H9 (cell line): Measurements from ENCODE around the gene LIN9. TPM values are rescaled to one million over a fixed set of nuclear protein-coding genes. Genes with fewer than 3 reads are reported as not detected.

Source experiments
- DNase-seq: peaks from one replicate; pipeline ENCODE4 v3.0.0-alpha.2; 2017
- H2AFZ ChIP-seq: one replicate; pipeline ENCODE4 v1.6.1; 2013; ENCODE audit warnings: mild to moderate bottlenecking, low read length, control low read depth, moderate library complexity
- H2AK5ac ChIP-seq: 2 replicates; pipeline ENCODE4 v1.6.1; 2013; ENCODE audit warnings: low read length, control low read depth, mixed read lengths; ENCODE audit not compliant: insufficient read length
- H2BK120ac ChIP-seq: one replicate; pipeline ENCODE4 v1.6.1; 2013; ENCODE audit warnings: low read depth, mild to moderate bottlenecking, low read length, control low read depth, inconsistent platforms; ENCODE audit not compliant: poor library complexity, severe bottlenecking
- H2BK12ac ChIP-seq: 2 replicates; pipeline ENCODE4 v1.6.1; 2013; ENCODE audit warnings: low read length, control low read depth, mixed read lengths, low read depth; ENCODE audit not compliant: insufficient read length
- H2BK15ac ChIP-seq: 2 replicates; pipeline ENCODE4 v1.6.1; 2013; ENCODE audit warnings: low read depth, low read length, control low read depth
- H2BK20ac ChIP-seq: one replicate; pipeline ENCODE4 v1.6.1; 2013; ENCODE audit warnings: low read depth, mild to moderate bottlenecking, low read length, control low read depth, inconsistent platforms; ENCODE audit not compliant: poor library complexity, severe bottlenecking
- H2BK5ac ChIP-seq: 2 replicates; pipeline ENCODE4 v1.6.1; 2013; ENCODE audit warnings: low read length, control low read depth, mixed read lengths; ENCODE audit not compliant: insufficient read length
- H3K14ac ChIP-seq: 2 replicates; pipeline ENCODE4 v1.6.1; 2013; ENCODE audit warnings: low read length, control low read depth; ENCODE audit not compliant: insufficient read depth
- H3K18ac ChIP-seq: 2 replicates; pipeline ENCODE4 v1.6.1; 2013; ENCODE audit warnings: low read depth, mild to moderate bottlenecking, mixed read lengths, low read length, control low read depth; ENCODE audit not compliant: insufficient read length
- H3K23ac ChIP-seq: 2 replicates; pipeline ENCODE4 v1.6.1; 2013; ENCODE audit warnings: low read length, control low read depth, mixed read lengths, low read depth; ENCODE audit not compliant: insufficient read length
- H3K23me2 ChIP-seq: 2 replicates; pipeline ENCODE4 v1.6.1; 2013; ENCODE audit warnings: low read depth, mild to moderate bottlenecking, mixed read lengths, low read length, control low read depth; ENCODE audit not compliant: insufficient read length, poor library complexity, severe bottlenecking
- H3K27ac ChIP-seq: 2 replicates; pipeline ENCODE4 v1.5.1; 2013; ENCODE audit warnings: low read length, control low read depth, mixed read lengths, low read depth; ENCODE audit not compliant: insufficient read length
- H3K27me3 ChIP-seq: 2 replicates; pipeline ENCODE4 v1.6.1; 2013; ENCODE audit warnings: low read length, control low read depth, inconsistent platforms; ENCODE audit not compliant: insufficient read depth
- H3K4ac ChIP-seq: 2 replicates; pipeline ENCODE4 v1.6.1; 2013; ENCODE audit warnings: low read depth, mild to moderate bottlenecking, control low read depth, inconsistent platforms, low read length, moderate library complexity
- H3K4me1 ChIP-seq: 2 replicates; pipeline ENCODE4 v1.6.1; 2013; ENCODE audit warnings: low read length, control low read depth, inconsistent platforms; ENCODE audit not compliant: insufficient read depth
- H3K4me2 ChIP-seq: 2 replicates; pipeline ENCODE4 v1.6.1; 2013; ENCODE audit warnings: low read length, control low read depth, mixed read lengths; ENCODE audit not compliant: insufficient read length, insufficient read depth
- H3K56ac ChIP-seq: 2 replicates; pipeline ENCODE4 v1.6.1; 2013; ENCODE audit warnings: low read depth, mild to moderate bottlenecking, mixed read lengths, low read length, control low read depth; ENCODE audit not compliant: insufficient read length
- H3K79me1 ChIP-seq: 2 replicates; pipeline ENCODE4 v1.6.1; 2013; ENCODE audit warnings: low read depth, mild to moderate bottlenecking, moderate library complexity, low read length, control low read depth, inconsistent platforms; ENCODE audit not compliant: insufficient read depth, poor library complexity, severe bottlenecking
- H3K79me2 ChIP-seq: 2 replicates; pipeline ENCODE4 v1.6.1; 2013; ENCODE audit warnings: low read length, control low read depth, inconsistent platforms; ENCODE audit not compliant: insufficient read depth
- H3K9ac ChIP-seq: 2 replicates; pipeline ENCODE4 v1.6.1; 2013; ENCODE audit warnings: low read length, control low read depth, mixed read lengths; ENCODE audit not compliant: insufficient read length; ENCODE audit errors: extremely low read depth
- H3K9me3 ChIP-seq: one replicate; pipeline ENCODE4 v1.6.1; 2013; ENCODE audit warnings: low read depth, low read length, inconsistent platforms; ENCODE audit not compliant: control insufficient read depth
- H3T11ph ChIP-seq: one replicate; pipeline ENCODE4 v1.6.1; 2013; ENCODE audit warnings: mild to moderate bottlenecking, low read length, control low read depth, inconsistent platforms
- H4K20me1 ChIP-seq: one replicate; pipeline ENCODE4 v1.6.1; 2013; ENCODE audit not compliant: control insufficient read depth, insufficient read length, insufficient read depth
- H4K5ac ChIP-seq: 2 replicates; pipeline ENCODE4 v1.6.1; 2013; ENCODE audit warnings: low read depth, mild to moderate bottlenecking, mixed read lengths, low read length, control low read depth; ENCODE audit not compliant: insufficient read length
- H4K8ac ChIP-seq: replicated peaks from 2 replicates; pipeline ENCODE4 v1.6.1; 2013; ENCODE audit warnings: low read length, control low read depth, mixed read lengths, low read depth; ENCODE audit not compliant: insufficient read length
- H4K91ac ChIP-seq: 2 replicates; pipeline ENCODE4 v1.6.1; 2013; ENCODE audit warnings: low read depth, mild to moderate bottlenecking, moderate library complexity, mixed read lengths, low read length, control low read depth; ENCODE audit not compliant: insufficient read length
- H3K27ac Mint-ChIP-seq, 3 experiments: 2 replicates in 2 of 3; 3 replicates in 1 of 3; pipeline ENCODE4 v1.8.0; 2020 to 2021; ENCODE audit warnings: mixed read lengths in 3 of 3, mild to moderate bottlenecking in 1 of 3, moderate library complexity in 1 of 3
- H3K27me3 Mint-ChIP-seq: 2 replicates; pipeline ENCODE4 v1.8.0; 2021; ENCODE audit warnings: low read depth, mild to moderate bottlenecking, moderate library complexity, mixed read lengths
- H3K36me3 Mint-ChIP-seq, 3 experiments: 2 replicates in 2 of 3; 3 replicates in 1 of 3; pipeline ENCODE4 v1.8.0; 2020 to 2021; ENCODE audit warnings: low read depth in 3 of 3, mixed read lengths in 3 of 3; ENCODE audit not compliant: insufficient read depth in 1 of 3
- H3K4me1 Mint-ChIP-seq, 2 experiments: 2 replicates each; pipeline ENCODE4 v1.8.0; 2020; ENCODE audit warnings: mixed read lengths in 2 of 2
- H3K4me3 Mint-ChIP-seq, 2 experiments: 2 replicates in 1 of 2; 3 replicates in 1 of 2; pipeline ENCODE4 v1.8.0; 2020 to 2021; ENCODE audit warnings: mild to moderate bottlenecking in 2 of 2, mixed read lengths in 2 of 2, moderate library complexity in 1 of 2
- H3K9me3 Mint-ChIP-seq, 2 experiments: 2 replicates in 1 of 2; 3 replicates in 1 of 2; pipeline ENCODE4 v1.8.0; 2020; ENCODE audit warnings: mild to moderate bottlenecking in 2 of 2, mixed read lengths in 2 of 2, moderate library complexity in 1 of 2
- CTCF ChIP-seq: fragments of 200-600 bp; sonication (generic); conservative IDR thresholded peaks from 3 replicates; pipeline ENCODE4 v1.8.0; 2021; ENCODE audit warnings: antibody characterized with exemption, mild to moderate bottlenecking
- WGBS: extraction: QIAGEN DNeasy Blood & Tissue Kit; methylation state at CpG from one replicate; pipeline ENCODE4 v1.1.7; 2013; ENCODE audit warnings: missing lambda C conversion rate, low lambda C conversion rate, mixed read lengths; ENCODE audit not compliant: insufficient read length; ENCODE audit errors: extremely low coverage; 5-methylcytosine and 5-hydroxymethylcytosine counted together
- total RNA-seq: library from RNA; stranded (reverse); gene quantifications from 2 replicates; pipeline ENCODE4 v1.2.1, GENCODE V29; 2021

LIN9 gene
- total RNA-seq, 1 experiment from 2014 or later, result 9.5 TPM

- Mint-ChIP-seq H3K27me3 (no peaks in the 10 kb centered on the region), H3K4me3 (no peak overlapping the region), H3K9me3 (no peaks in the 10 kb centered on the region), H3K4me1 (no peaks in the 10 kb centered on the region; a peak in 1 of 4 replicates), H3K36me3 (peaks cover 18 to 60% (median 51%) of the 10 kb centered on the region in 3 experiments; a peak in 6 of 7 replicates), H3K27ac (no peak overlapping the region)
- TF ChIP-seq CTCF, result no peak
- no peak overlapping the region for H2BK15ac ChIP-seq
- H3K9me3 ChIP-seq, result no peaks in the 10 kb centered on the region
- no peak overlapping the region for H3K9ac ChIP-seq
- H3K56ac ChIP-seq, result no peak overlapping the region
- no peaks in the 10 kb centered on the region for H3K27me3 ChIP-seq
- no peak overlapping the region for H3T11ph ChIP-seq
- no peaks in the 10 kb centered on the region for H3K23me2 ChIP-seq
- no peaks in the 10 kb centered on the region; the same call in 1 of the 2 replicates for H3K79me2 ChIP-seq
- H3K79me1 ChIP-seq, result peaks cover 5% of the 10 kb centered on the region
- H2AFZ ChIP-seq, result no peak overlapping the region
- no CpG with 5 or more reads among the region's 5 CpGs for WGBS
- no peak overlapping the region for H2BK120ac ChIP-seq
- H2BK12ac ChIP-seq, result no peak overlapping the region
- no peak overlapping the region for H4K91ac ChIP-seq
- no peak overlapping the region for H3K27ac ChIP-seq
- H3K18ac ChIP-seq, result no peak overlapping the region
- no peak overlapping the region for H3K4ac ChIP-seq
- no peak overlapping the region for H4K8ac ChIP-seq
- H3K23ac ChIP-seq, result no peak overlapping the region
- H3K4me1 ChIP-seq, result no peaks in the 10 kb centered on the region
- H3K4me2 ChIP-seq, result no peak overlapping the region
- H2BK20ac ChIP-seq, result no peak overlapping the region
- DNase-seq, result no peak
- H4K20me1 ChIP-seq, result no peaks in the 10 kb centered on the region
- no peak overlapping the region for H4K5ac ChIP-seq
- H2AK5ac ChIP-seq, result no peak overlapping the region
- no peak overlapping the region for H3K14ac ChIP-seq
- no peak overlapping the region for H2BK5ac ChIP-seq
Measured at GRCh38 chr1:226296911-226297310, 12.1 kb downstream of the LIN9 start.
